ENCODE results near the gene DAPP1. TPM values are rescaled to one million over a fixed set of nuclear protein-coding genes. Genes with fewer than 3 reads are reported as not detected.

Gene DAPP1, protein sequence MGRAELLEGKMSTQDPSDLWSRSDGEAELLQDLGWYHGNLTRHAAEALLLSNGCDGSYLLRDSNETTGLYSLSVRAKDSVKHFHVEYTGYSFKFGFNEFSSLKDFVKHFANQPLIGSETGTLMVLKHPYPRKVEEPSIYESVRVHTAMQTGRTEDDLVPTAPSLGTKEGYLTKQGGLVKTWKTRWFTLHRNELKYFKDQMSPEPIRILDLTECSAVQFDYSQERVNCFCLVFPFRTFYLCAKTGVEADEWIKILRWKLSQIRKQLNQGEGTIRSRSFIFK
- not detected in 2 replicates for total RNA-seq

GRCh38 chr4:99816545-99817308 is at the start of gene DAPP1:
Gene DAPP1, plus strand, starts transcription at chr4:99816827. Its CDS starts 87 bp downstream, at chr4:99816914.

GRCh38 chr4:99894161-99894997 is 77.8 kb downstream of the DAPP1 start, which contains the start of gene LAMTOR3:
Gene LAMTOR3, minus strand, starts transcription at chr4:99894427. Its CDS starts 464 bp downstream, at chr4:99893963.

Other genes starting within 250 kb of the DAPP1 start
- 0.07 TPM in 1 of 2 replicates, not detected in the other for gene MTTP, start 242.0 kb upstream of the DAPP1 start, total RNA-seq
- gene C4orf54, start 159.0 kb upstream of the DAPP1 start, total RNA-seq, result not detected in 2 replicates
- 39.8 and 45.9 TPM in 2 replicates for gene LAMTOR3, start 77.6 kb downstream of the DAPP1 start, total RNA-seq
- 62.2 and 65.0 TPM in 2 replicates for gene DNAJB14, start 129.8 kb downstream of the DAPP1 start, total RNA-seq
- 509 and 644 TPM in 2 replicates for gene H2AZ1, start 133.4 kb downstream of the DAPP1 start, total RNA-seq